ENCODE results near the gene SPINK14.
A peak's percentile ranks its signal among the peaks of the same experiment; 100 is the strongest.

The SPINK14 gene

GRCh38 chr5:148168246-148168645 lies at the start of gene SPINK14:
SPINK14 (plus strand) TSS chr5:148168546; CDS start chr5:148169733, 1,187 bp downstream.
- DNase-seq: no peak

- no peak for DNase-seq
These were observed 48.0 kb upstream of the SPINK14 start for GRCh38 chr5:148120317-148120716.

GRCh38 chr5:148125641-148126040 lies 42.7 kb upstream of the SPINK14 start:
- no peak for DNase-seq

DNA sequence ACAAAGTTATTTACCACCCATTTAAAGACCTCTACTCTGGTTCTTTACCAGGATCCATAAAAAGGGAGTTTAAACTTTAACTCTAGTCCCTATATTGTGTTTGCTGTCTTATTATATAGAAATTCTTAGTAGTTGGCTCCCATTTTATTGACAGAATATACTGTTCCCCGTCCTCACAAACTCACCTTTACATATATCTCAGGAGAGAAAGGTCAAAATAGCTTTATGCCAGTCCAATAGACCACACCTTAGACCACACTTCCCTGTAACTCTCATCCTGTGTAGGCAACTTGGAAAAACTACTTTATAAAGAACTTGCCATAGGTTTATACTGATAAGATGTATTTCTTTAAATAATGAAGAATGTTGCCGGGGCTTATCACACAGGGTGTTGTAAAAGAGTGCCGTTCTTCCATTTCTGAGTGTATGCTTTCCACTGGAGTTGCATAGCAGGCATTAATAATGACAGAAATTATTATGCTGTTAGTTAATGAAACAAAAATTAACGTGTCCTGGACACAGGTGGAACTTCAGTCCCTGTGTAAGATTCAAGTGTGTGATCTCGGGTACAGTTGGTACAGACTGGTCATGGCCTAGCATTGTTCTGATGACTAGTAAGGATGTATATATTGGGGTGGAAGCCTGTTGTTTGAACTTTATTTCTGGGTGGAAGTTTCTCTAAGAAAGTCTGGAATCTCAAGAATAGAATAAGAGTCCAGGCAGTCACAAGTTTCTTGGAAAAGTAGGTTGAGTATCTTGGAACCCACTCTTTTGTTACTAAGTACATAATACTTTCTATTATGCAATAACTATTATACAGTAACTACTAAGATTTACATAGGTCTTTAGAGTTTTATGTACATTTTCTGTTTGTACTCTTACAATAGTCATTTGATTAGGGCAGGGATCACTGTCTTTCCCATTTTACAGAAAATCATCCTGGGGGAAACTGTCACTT lies 33.0 kb upstream of the SPINK14 start:
- no peak for DNase-seq

GRCh38 chr5:148140846-148141245 lies 27.5 kb upstream of the SPINK14 start:
- DNase-seq: no peak

DNA sequence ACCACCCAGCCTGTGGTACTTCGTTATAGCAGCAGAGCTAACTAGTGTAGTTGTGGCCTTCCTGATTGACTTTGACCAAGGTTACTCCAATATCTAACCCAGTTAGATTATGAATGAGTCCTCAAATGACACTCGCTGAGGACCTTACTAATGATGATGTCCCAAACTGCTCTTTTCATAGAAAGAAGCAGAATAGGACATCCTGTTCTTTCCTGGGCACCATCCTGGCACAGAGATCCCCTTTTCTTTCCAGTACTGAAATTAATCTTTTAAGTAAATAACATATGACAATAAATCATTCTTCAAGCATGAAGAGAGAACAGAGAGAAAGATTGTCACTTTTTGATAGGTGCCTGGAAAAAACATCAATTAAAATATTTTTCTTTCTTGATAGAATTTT lies 26.7 kb upstream of the SPINK14 start:
- DNase-seq: no peak

- no peak for DNase-seq
These were observed 22.4 kb upstream of the SPINK14 start for GRCh38 chr5:148145916-148146315.

DNA sequence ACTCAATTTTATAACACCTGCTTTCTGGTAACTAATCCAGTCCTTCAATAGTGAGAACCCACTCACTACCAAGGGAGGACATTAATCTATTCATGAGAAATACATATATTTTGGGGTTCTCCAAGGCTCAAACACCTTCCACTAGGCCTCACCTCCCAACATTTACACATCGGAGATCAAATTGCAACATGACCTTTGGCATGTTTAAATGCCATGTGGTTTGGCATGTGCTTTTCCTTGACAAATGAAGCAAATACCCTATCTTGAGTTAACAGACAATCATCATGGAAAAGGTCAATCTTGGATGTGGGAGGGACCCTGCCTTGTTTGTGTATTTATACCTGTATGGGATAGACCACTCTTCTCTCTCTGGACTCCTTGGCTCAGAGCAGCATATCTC lies 21.9 kb upstream of the SPINK14 start:
- DNase-seq: no peak

DNA sequence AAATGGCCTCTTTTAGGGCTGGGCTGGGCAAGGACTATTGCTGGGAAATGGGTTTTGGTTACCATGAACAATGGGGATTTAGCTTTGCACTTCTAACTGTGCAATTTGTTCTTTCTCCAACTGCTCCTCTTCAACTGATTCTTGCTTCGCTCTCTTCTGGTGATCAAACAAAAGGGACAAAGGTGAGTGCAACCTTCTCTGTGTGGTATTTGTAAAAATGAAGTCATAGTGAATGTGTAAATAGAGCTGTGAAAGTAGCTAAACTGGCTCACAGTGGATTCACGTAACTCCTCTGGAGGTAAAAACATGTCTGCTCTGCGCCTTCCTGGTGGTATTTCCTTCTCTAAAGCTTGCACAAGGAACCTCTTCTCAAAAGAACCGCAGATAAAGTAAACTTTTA lies 20.9 kb upstream of the SPINK14 start:
- no peak for DNase-seq

DNA sequence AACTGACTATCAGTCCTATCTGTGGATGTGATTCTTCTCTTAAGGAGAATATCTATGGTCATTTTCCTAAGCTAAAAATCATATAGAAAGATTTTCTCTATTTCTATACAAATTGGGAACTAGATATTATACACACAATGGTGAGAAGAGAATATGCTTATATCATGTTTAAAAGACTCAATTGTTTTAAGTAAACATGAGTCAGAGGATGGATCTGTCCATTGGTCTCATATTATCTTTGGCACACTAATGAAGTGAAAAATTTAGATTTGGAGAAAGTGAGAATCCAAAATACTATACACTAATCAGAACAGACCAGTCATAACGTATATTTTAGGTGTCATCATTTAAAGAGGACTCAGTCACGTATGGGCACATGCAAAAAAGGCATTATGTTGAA lies 16.5 kb upstream of the SPINK14 start:
- no peak for DNase-seq

DNA sequence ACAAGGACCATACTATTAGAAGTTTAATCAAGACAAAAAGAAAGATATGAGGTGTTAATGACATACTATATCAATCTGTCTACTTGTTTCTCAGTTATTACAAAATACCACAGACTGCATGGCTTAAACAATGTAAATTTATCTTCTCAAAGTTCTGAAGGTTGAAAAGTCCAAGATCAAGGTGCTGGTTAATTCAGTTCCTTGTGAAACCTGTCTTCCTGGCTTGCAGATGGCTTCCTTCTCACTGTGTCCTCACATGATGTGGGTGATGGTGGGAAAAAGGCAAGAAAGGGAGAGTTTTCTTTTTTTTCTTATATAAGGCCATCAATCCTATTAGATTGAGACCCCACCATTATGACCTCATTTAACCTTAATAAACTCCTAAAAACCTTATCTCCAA lies 15.6 kb upstream of the SPINK14 start:
- no peak for DNase-seq

DNA sequence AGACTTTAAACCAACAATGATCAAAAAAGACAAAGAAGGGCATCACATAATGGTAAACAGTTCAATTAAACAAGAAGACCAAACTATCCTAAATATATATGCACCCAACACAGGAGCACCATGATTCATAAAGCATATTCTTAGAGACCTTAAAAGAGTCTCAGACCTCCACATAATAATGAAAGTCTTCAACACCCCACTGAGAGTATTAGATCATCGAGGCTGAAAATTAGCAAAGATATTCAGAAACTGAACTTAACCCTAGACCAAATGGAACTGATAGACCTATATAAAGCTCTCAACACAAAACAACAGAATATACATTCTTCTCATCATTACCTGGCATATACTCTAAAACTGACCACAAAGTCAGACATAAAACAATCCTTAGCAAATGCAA lies 11.7 kb upstream of the SPINK14 start:
- DNase-seq: no peak

DNA sequence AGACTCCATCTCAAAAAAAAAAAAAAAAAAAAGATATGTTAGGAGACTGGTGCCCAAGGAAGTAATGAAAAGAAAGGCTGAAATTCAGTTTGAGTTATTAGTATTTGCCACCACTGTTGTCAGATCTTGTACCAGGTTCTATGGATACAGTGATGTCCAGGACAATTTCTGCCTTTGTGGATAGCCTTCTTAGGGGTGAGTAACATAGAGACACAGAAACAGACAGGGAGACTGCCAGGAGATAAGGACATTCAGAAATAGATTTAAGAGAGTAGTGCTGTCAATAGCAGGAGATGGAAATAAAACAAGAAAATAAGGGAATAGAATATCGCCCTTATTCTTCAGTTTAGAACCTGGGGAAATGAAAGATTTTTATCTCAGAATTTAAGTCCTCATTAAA lies 6.3 kb upstream of the SPINK14 start:
- no peak for DNase-seq

DNA sequence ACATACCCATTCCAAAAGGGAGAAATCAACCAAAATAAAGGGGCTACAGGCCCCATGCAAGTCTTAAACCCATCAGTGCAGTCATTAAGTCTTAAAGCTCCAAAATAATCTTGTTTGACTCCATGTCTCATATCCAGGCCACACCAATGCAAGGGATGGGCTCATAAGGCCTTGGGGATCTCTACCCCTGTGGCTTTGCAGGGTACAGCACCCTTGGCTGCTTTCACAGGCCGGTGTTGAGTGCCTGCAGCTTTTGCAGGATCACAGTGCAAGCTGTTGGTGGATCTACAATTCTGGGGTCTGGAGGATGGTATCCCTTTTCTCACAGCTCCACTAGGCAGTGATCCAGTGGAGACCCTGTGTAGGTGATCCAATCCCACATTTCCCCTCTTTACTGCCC lies 5.0 kb upstream of the SPINK14 start:
- no peak for DNase-seq

DNA sequence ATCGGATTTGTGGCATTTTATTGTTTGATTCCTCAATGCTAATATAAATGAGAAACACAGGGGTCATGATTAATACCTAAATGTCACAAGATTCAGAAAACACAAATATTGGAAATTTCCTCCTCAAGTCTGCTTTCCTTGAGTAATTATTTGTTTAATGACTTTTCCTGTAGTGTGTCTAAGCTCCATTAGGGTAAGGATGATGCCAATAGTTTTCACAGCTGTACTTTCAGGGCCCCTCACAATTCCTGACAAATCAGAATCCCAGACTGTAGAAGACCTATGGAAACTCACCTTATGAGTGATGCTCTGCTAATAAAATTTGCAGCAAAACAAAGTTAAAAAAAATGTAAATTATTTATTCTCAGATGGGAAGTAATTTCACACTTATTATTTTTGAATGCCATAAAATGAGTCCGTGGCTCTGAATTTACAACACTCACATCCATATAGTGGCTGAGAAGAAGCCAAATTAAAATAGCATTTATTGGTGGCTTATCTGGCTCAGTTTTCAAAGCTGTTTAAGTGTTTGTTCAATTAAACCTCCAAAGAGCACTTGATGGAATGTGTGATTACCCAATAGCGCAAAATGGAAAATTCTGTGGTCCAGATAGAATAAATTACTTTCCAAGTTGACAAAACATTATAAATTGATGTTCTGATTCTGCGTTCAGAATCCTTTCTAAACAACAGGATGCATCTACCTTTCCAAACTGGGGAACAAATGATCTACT lies 1.6 kb upstream of the SPINK14 start:
- DNase-seq: no peak

DNA sequence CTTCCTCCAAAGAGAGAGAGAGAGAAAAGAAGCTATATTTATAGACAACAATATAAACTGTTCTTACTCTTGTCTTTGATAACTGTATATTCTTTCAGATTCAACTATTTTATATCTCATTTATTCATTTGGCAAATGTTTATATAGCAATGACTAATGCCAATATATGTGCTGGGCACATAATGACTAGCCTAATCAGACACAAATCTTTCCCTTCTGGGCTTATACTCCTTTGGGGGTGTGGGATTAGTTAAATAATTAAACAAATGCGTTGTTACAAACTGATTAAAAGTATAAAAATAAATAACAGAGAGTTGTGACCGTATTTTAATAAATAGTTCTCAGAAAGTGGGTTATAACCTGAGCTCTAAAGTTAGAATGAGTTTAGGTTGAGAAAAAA lies 4.0 kb downstream of the SPINK14 start:
- no peak for DNase-seq

DNA sequence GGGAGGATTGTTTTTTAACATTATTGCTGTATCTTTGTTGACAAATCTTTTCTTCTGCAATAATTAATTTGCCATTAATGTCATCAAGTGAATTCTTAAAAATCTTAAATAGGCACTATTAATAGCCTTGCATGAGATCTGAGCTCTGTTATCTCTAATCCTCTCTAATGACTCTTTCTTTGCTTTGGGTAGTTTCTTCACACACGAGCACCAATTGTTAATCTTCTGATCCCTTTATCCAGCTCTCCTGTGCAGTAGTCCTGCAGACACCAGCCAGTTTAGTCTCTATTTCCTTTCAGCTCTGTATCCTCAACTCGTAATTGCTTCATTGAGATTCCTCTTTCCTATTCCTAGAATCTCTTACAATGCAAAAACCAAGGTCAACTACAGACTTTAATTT lies 8.1 kb downstream of the SPINK14 start:
- no peak for DNase-seq

DNA sequence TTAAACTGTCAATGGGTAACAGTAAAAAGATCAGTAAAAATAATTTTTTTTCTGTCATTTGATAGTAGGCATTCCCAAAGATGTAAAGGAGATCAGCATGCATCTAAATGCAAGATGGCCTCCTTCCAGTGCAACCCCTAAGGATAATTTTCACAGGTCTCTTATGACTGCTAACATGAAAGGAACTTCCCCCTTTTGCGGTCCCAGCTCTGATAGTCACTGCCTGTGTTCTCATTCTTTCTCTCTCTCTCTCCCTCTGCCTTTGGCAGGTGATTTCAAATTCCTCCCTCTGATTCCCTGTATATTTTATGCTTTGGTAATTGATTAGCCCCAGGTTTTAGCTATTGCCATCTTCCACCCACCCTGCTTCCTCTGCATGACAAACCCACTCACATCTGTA lies 8.9 kb downstream of the SPINK14 start:
- peak; percentile 7 for DNase-seq

GRCh38 chr5:148179234-148179824 lies 11.0 kb downstream of the SPINK14 start:
- peak; percentile 88 for DNase-seq

DNA sequence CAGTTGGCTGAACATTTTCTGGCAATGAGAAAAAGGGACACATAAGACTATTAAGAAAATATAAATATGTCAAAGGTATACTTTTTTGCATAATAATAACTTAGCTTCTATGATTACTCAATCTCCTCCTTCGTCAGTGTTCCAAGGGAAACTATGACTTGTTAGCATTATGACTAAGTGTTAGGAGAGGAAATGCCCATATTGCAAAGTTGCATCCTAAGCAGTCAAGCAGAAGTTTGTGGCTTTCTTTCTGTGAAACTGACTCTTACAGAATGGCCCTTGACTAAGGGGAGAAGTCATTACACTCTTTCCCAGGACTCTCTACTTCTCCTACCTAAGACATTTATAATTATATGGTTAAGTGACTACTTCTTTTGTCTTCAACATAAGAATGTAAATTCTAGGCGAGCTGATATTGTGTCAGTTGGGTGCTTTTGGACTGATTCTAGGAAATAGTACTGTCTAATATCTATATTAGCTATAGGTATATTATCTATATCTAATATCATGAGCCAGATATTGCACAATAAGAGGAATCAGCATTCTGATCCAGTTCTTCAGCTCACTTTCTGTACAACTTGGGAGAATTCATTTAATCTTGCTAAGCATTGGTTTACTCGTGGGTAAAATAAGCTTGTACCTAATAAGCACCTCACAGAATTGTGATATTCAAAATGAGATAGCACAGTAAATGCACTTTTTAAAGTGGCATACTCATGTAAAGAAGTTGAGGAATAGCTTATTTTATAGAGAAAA lies 18.1 kb downstream of the SPINK14 start:
- DNase-seq: peak; percentile 49

DNA sequence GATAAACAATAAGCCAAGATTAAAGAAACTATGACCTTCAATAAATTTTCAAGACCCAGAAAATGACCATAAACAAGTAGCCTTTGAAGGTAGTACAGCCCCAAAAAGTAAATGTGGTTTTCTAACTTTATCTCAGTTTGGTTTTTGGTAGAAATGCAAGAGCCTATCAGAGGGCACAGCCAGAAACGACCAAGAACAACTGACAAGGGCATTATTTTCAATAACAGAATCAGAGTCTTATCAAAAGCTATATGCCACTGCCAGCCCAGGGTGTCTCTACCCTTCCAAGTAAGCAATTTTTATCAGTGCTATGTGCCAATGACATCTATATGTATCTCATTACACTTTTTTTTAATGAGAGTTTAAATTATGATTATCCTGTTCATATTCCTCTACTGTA lies 22.7 kb downstream of the SPINK14 start:
- peak; percentile 50 for DNase-seq

DNA sequence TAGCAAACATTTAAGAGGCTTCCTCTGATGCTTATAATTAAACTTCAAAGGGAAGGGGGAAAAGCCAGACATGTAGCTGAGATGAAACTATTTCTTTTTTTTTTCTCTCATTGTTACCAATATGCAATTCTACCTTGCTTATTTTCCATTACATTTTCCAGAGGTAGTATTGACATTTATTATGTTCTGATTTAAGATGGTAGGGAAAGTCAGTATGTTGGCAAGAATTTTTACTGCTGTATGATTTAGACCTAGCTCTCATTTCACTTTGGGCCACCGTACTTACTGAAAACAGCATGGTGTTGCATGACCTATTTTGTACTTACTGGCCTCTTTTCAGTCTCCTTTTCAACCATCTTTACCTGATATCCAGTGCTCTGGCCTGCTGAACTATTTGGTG lies 24.9 kb downstream of the SPINK14 start:
- no peak for DNase-seq

DNA sequence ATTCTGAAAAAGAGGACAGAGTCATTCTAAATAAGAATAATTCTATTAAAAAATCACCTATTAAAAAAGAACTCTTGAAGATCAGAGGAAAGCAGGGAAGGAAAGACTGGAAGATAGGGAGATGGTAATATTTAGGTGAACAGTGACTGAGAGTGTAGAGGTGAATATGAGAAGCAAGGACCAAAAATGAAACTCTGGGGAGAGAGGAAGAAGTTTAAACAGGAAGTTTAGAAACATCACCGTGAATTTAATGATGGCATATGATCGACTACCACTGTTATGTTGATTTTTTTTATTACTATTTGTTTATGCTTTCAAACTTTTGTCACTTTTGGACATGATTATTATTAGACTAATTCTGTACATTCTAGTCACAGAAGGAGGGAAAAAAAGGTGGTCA lies 32.8 kb downstream of the SPINK14 start:
- no peak for DNase-seq

Measured in hematopoietic multipotent progenitor cell treated with erythropoietin and hydrocortisone succinate and interleukin-3 and kit ligand, for 6 days (in vitro differentiated cells).